Astrocyte (in vitro differentiated cells and primary cell): Measurements from ENCODE around the gene HOXA7. TPM values are rescaled to one million over a fixed set of nuclear protein-coding genes. Genes with fewer than 3 reads are reported as not detected.
A peak's percentile ranks its signal among the peaks of the same experiment; 100 is the strongest.

Experiments used
- DNase-seq: peaks from one replicate; pipeline ENCODE4 v3.0.0-alpha.2; 2010; ENCODE audit warnings: low read depth
- FAIRE-seq: peaks from 2 replicates; lab custom pipeline; 2011; peaks lifted over from hg19 to GRCh38; lab: Jason Lieb, UNC
- H2AFZ ChIP-seq: 2 replicates; pipeline ENCODE4 v1.6.0; 2012; ENCODE audit warnings: low read depth, low read length, inconsistent platforms
- H3K27ac ChIP-seq: 2 replicates; pipeline ENCODE4 v1.5.1; 2011; ENCODE audit warnings: low read depth, low read length, inconsistent platforms
- H3K27me3 ChIP-seq: 2 replicates; pipeline ENCODE4 v1.6.0; 2011; ENCODE audit warnings: low read length, inconsistent platforms; ENCODE audit not compliant: insufficient read depth
- H3K36me3 ChIP-seq: 2 replicates; pipeline ENCODE4 v1.5.1; 2011; ENCODE audit warnings: low read length, inconsistent platforms; ENCODE audit not compliant: insufficient read depth
- H3K4me1 ChIP-seq: 2 replicates; pipeline ENCODE4 v1.5.1; 2011; ENCODE audit warnings: low read length, inconsistent platforms; ENCODE audit not compliant: insufficient read depth
- H3K4me2 ChIP-seq: 2 replicates; pipeline ENCODE4 v1.6.0; 2012; ENCODE audit warnings: low read length, inconsistent platforms
- H3K4me3 ChIP-seq: 2 replicates; pipeline ENCODE4 v1.5.1; 2011; ENCODE audit warnings: low read depth, mild to moderate bottlenecking, low read length, inconsistent platforms; ENCODE audit not compliant: insufficient read depth
- H3K79me2 ChIP-seq: 2 replicates; pipeline ENCODE4 v1.6.0; 2012; ENCODE audit warnings: mild to moderate bottlenecking, low read length, inconsistent platforms; ENCODE audit not compliant: insufficient read depth
- H3K9ac ChIP-seq: 2 replicates; pipeline ENCODE4 v1.6.0; 2012; ENCODE audit warnings: mild to moderate bottlenecking, low read length, inconsistent platforms
- H3K9me3 ChIP-seq: 2 replicates; pipeline ENCODE4 v1.5.1; 2012; ENCODE audit warnings: low read depth, mild to moderate bottlenecking, low read length, inconsistent platforms; ENCODE audit not compliant: insufficient read depth
- H4K20me1 ChIP-seq: 2 replicates; pipeline ENCODE4 v1.6.0; 2012; ENCODE audit warnings: low read length, inconsistent platforms; ENCODE audit not compliant: insufficient read depth
- H3K27ac Mint-ChIP-seq: one replicate; pipeline ENCODE4 v1.8.0; 2021; ENCODE audit warnings: mild to moderate bottlenecking, mixed read lengths; ENCODE audit not compliant: unreplicated experiment
- H3K27me3 Mint-ChIP-seq: one replicate; pipeline ENCODE4 v1.8.0; 2021; ENCODE audit warnings: low read depth, mixed read lengths; ENCODE audit not compliant: unreplicated experiment
- H3K36me3 Mint-ChIP-seq: one replicate; pipeline ENCODE4 v1.8.0; 2021; ENCODE audit warnings: low read depth, mixed read lengths; ENCODE audit not compliant: unreplicated experiment
- H3K4me1 Mint-ChIP-seq: one replicate; pipeline ENCODE4 v1.8.0; 2021; ENCODE audit warnings: low read depth, mixed read lengths; ENCODE audit not compliant: unreplicated experiment
- H3K4me3 Mint-ChIP-seq: one replicate; pipeline ENCODE4 v1.8.0; 2021; ENCODE audit warnings: mild to moderate bottlenecking, moderate library complexity, mixed read lengths; ENCODE audit not compliant: unreplicated experiment
- H3K9me3 Mint-ChIP-seq: one replicate; pipeline ENCODE4 v1.8.0; 2021; ENCODE audit warnings: mild to moderate bottlenecking, mixed read lengths; ENCODE audit not compliant: unreplicated experiment
- EZH2 ChIP-seq: IDR thresholded peaks from 2 replicates; pipeline ENCODE4 v1.6.1; 2012; ENCODE audit warnings: mild to moderate bottlenecking, low read length, inconsistent platforms; ENCODE audit not compliant: insufficient read depth
- microRNA-seq: library from miRNA; unstranded; fragments of <30 nt; microRNA quantifications from one replicate; pipeline ENCODE4 v1.2.0, GENCODE V29; 2020
- total RNA-seq: library from RNA; stranded (reverse); gene quantifications from 2 replicates; pipeline ENCODE4 v1.2.1, GENCODE V29; 2021
- TF ChIP-seq, protein P1 (sequence below): IDR thresholded peaks from 2 replicates; pipeline ENCODE4 v1.5.1; 2011; ENCODE audit warnings: low read depth, mild to moderate bottlenecking, inconsistent platforms, low read length, moderate library complexity; ENCODE audit not compliant: insufficient read depth

Gene HOXA7
- total RNA-seq, 1 donor from 2014 or later, result not detected

GRCh38 chr7:27105301-27106031 lies 51.0 kb downstream of the HOXA7 start:
- H3K27ac ChIP-seq, result peak overlapping the region; percentile 65
- peaks cover 69% of the 10 kb centered on the region for H3K27me3 ChIP-seq
- FAIRE-seq, result no peak

GRCh38 chr7:27104341-27105058 lies 52.0 kb downstream of the HOXA7 start:
- Histone ChIP-seq H3K4me3 (no peak overlapping the region), H3K4me1 (peaks cover 36% of the 10 kb centered on the region), H3K9me3 (no peaks in the 10 kb centered on the region), H3K4me2 (peak overlapping the region; percentile 91), H3K27ac (peak overlapping the region; percentile 27), H2AFZ (no peak overlapping the region), H3K9ac (peak overlapping the region; percentile 68), H3K79me2 (peaks cover 26% of the 10 kb centered on the region), H3K36me3 (no peaks in the 10 kb centered on the region), H4K20me1 (no peaks in the 10 kb centered on the region), H3K27me3 (peaks cover 73% of the 10 kb centered on the region)
- Mint-ChIP-seq H3K27ac (no peak overlapping the region), H3K27me3 (peaks cover 91% of the 10 kb centered on the region), H3K9me3 (peaks cover 39% of the 10 kb centered on the region), H3K4me3 (no peak overlapping the region), H3K4me1 (no peaks in the 10 kb centered on the region), H3K36me3 (peaks cover 3% of the 10 kb centered on the region)
- DNase-seq (peak; percentile 89), FAIRE-seq (no peak)
- TF ChIP-seq, protein P1, sequence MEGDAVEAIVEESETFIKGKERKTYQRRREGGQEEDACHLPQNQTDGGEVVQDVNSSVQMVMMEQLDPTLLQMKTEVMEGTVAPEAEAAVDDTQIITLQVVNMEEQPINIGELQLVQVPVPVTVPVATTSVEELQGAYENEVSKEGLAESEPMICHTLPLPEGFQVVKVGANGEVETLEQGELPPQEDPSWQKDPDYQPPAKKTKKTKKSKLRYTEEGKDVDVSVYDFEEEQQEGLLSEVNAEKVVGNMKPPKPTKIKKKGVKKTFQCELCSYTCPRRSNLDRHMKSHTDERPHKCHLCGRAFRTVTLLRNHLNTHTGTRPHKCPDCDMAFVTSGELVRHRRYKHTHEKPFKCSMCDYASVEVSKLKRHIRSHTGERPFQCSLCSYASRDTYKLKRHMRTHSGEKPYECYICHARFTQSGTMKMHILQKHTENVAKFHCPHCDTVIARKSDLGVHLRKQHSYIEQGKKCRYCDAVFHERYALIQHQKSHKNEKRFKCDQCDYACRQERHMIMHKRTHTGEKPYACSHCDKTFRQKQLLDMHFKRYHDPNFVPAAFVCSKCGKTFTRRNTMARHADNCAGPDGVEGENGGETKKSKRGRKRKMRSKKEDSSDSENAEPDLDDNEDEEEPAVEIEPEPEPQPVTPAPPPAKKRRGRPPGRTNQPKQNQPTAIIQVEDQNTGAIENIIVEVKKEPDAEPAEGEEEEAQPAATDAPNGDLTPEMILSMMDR, result no peak
- TF ChIP-seq EZH2, result no peak

More at GRCh38 chr7:27105301-27106031, 51.0 kb downstream of the HOXA7 start:
- Histone ChIP-seq H3K4me1 (peaks cover 42% of the 10 kb centered on the region), H3K4me3 (peak overlapping the region; percentile 1), H4K20me1 (no peaks in the 10 kb centered on the region), H3K79me2 (peaks cover 24% of the 10 kb centered on the region), H3K4me2 (peak overlapping the region; percentile 91), H3K36me3 (no peaks in the 10 kb centered on the region), H3K9ac (peak overlapping the region; percentile 68), H3K9me3 (no peaks in the 10 kb centered on the region), H2AFZ (no peak overlapping the region)
- peak; percentile 32 for DNase-seq
- no peak for TF ChIP-seq EZH2
- TF ChIP-seq, protein P1, result no peak
- Mint-ChIP-seq H3K27me3 (peaks cover 88% of the 10 kb centered on the region), H3K36me3 (peaks cover 6% of the 10 kb centered on the region), H3K27ac (no peak overlapping the region), H3K9me3 (peaks cover 41% of the 10 kb centered on the region), H3K4me1 (no peaks in the 10 kb centered on the region), H3K4me3 (no peak overlapping the region)

Small RNA genes lying within 50 kb of the gene (microRNA-seq; reads per million reads assigned to microRNA genes)
- 2,850 reads per million, percentile 88 among the genes with 10 or more reads in this experiment for gene MIR196B

Other genes with a start within 250 kb of the HOXA7 start
- gene HOXA1, start 60.7 kb downstream of the HOXA7 start, total RNA-seq, result 0.23 TPM in 1 of 2 replicates, not detected in the other
- gene HOXA2, start 54.0 kb downstream of the HOXA7 start, total RNA-seq, result not detected in 2 replicates
- gene HOXA4, start 25.9 kb downstream of the HOXA7 start, total RNA-seq, result not detected in 2 replicates
- gene HOXA5, start 13.0 kb downstream of the HOXA7 start, total RNA-seq, result not detected in 2 replicates
- gene HOXA6, start 8.9 kb downstream of the HOXA7 start, total RNA-seq, result not detected in 2 replicates
- gene HOXA3, start 4.1 kb downstream of the HOXA7 start, total RNA-seq, result not detected in 2 replicates
- gene HOXA9, start 8.9 kb upstream of the HOXA7 start, total RNA-seq, result not detected in 2 replicates
- not detected in 2 replicates for gene HOXA10, start 17.6 kb upstream of the HOXA7 start, total RNA-seq
- not detected in 2 replicates for gene HOXA11, start 28.6 kb upstream of the HOXA7 start, total RNA-seq
- gene HOXA13, start 43.4 kb upstream of the HOXA7 start, total RNA-seq, result not detected in 2 replicates
- not detected in 2 replicates for gene EVX1, start 86.1 kb upstream of the HOXA7 start, total RNA-seq